Liver (tissue), 9 donors: ENCODE data around the gene C19orf25. TPM values are rescaled to one million over a fixed set of nuclear protein-coding genes. Genes with fewer than 3 reads are reported as not detected.

Experiments
- DNase-seq: peaks from one replicate; pipeline ENCODE4 v3.0.0-alpha.2; 2017; ENCODE audit warnings: low spot score
- H3K27ac ChIP-seq, 2 donors: one replicate each; pipeline ENCODE4 v1.7.0; 2013; ENCODE audit warnings: inconsistent platforms in 2 of 2, low read length in 2 of 2, control low read depth in 1 of 2, low read depth in 1 of 2, mild to moderate bottlenecking in 1 of 2
- H3K27me3 ChIP-seq, 4 donors: one replicate each; pipeline versions ENCODE4 v1.6.1 to v1.7.0; 2013; ENCODE audit warnings: low read length in 3 of 4, inconsistent platforms in 1 of 4, mild to moderate bottlenecking in 1 of 4, moderate library complexity in 1 of 4; ENCODE audit not compliant: control insufficient read depth in 4 of 4, insufficient read depth in 4 of 4
- H3K36me3 ChIP-seq, 4 donors: one replicate each; pipeline versions ENCODE4 v1.6.1 to v1.7.0; 2013; ENCODE audit warnings: low read length in 3 of 4, mild to moderate bottlenecking in 3 of 4, low read depth in 1 of 4, moderate library complexity in 1 of 4; ENCODE audit not compliant: control insufficient read depth in 4 of 4, insufficient read depth in 3 of 4
- H3K4me1 ChIP-seq, 4 donors: one replicate each; pipeline versions ENCODE4 v1.6.1 to v1.7.0; 2013; ENCODE audit warnings: low read length in 3 of 4, mild to moderate bottlenecking in 3 of 4, moderate library complexity in 1 of 4; ENCODE audit not compliant: control insufficient read depth in 4 of 4, insufficient read depth in 4 of 4
- H3K4me3 ChIP-seq, 3 donors: one replicate each; pipeline versions ENCODE4 v1.6.1 to v1.7.0; 2013; ENCODE audit warnings: low read length in 3 of 3, control low read depth in 1 of 3, low read depth in 1 of 3, mild to moderate bottlenecking in 1 of 3
- H3K9ac ChIP-seq, 2 donors: one replicate each; pipeline ENCODE4 v1.7.0; 2013; ENCODE audit warnings: low read length in 2 of 2, mild to moderate bottlenecking in 2 of 2, moderate library complexity in 2 of 2, control low read depth in 1 of 2, low read depth in 1 of 2
- H3K9me3 ChIP-seq, 4 donors: one replicate each; pipeline versions ENCODE4 v1.6.1 to v1.7.0; 2013; ENCODE audit warnings: low read length in 3 of 4; ENCODE audit not compliant: control insufficient read depth in 4 of 4
- CTCF ChIP-seq: fragments of 150-350 bp; IDR thresholded peaks from 2 replicates; pipeline ENCODE4 v1.5.1; 2017; ENCODE audit warnings: improper control_type of control experiment, low read depth, low read length; ENCODE audit not compliant: missing input control
- EGR1 ChIP-seq, 2 donors: IDR thresholded peaks; 2 replicates each; pipeline ENCODE4 v1.6.1; 2016 to 2018; ENCODE audit warnings: antibody characterized with exemption in 2 of 2, low read depth in 2 of 2
- FOXA1 ChIP-seq: IDR thresholded peaks from 2 replicates; pipeline ENCODE4 v1.6.1; 2016; ENCODE audit warnings: antibody characterized with exemption
- FOXA2 ChIP-seq: IDR thresholded peaks from 2 replicates; pipeline ENCODE4 v1.6.1; 2016; ENCODE audit warnings: antibody characterized with exemption
- GABPA ChIP-seq, 2 donors: IDR thresholded peaks in 1 of 2; conservative IDR thresholded peaks in 1 of 2; 2 replicates each; pipeline ENCODE4 v1.6.1; 2016; ENCODE audit warnings: antibody characterized with exemption in 2 of 2, mild to moderate bottlenecking in 1 of 2, moderate library complexity in 1 of 2
- HNF4A ChIP-seq, 2 donors: conservative IDR thresholded peaks; 2 replicates each; pipeline ENCODE4 v1.6.1; 2016; ENCODE audit warnings: antibody characterized with exemption in 2 of 2, mild to moderate bottlenecking in 2 of 2
- HNF4G ChIP-seq: IDR thresholded peaks from 2 replicates; pipeline ENCODE4 v1.6.1; 2016; ENCODE audit warnings: antibody characterized with exemption
- JUND ChIP-seq, 2 donors: IDR thresholded peaks; 2 replicates each; pipeline ENCODE4 v1.6.1; 2016; ENCODE audit warnings: antibody characterized with exemption in 2 of 2
- NR2F2 ChIP-seq: IDR thresholded peaks from 2 replicates; pipeline ENCODE4 v1.6.1; 2016; ENCODE audit warnings: antibody characterized with exemption
- REST ChIP-seq: IDR thresholded peaks from 2 replicates; pipeline ENCODE4 v1.6.1; 2016; ENCODE audit warnings: antibody characterized with exemption, mild to moderate bottlenecking
- RXRA ChIP-seq, 2 donors: IDR thresholded peaks; 2 replicates each; pipeline ENCODE4 v1.6.1; 2017 to 2018; ENCODE audit warnings: antibody characterized with exemption in 2 of 2, mild to moderate bottlenecking in 1 of 2
- SP1 ChIP-seq: IDR thresholded peaks from 2 replicates; pipeline ENCODE4 v1.6.1; 2018; ENCODE audit warnings: antibody characterized with exemption, mild to moderate bottlenecking
- TAF1 ChIP-seq: conservative IDR thresholded peaks from 2 replicates; pipeline ENCODE4 v1.6.1; 2016; ENCODE audit warnings: antibody characterized with exemption, mild to moderate bottlenecking
- YY1 ChIP-seq: IDR thresholded peaks from 2 replicates; pipeline ENCODE4 v1.6.1; 2016; ENCODE audit warnings: antibody characterized with exemption, mild to moderate bottlenecking
- ZBTB33 ChIP-seq: IDR thresholded peaks from 2 replicates; pipeline ENCODE4 v1.6.1; 2016; ENCODE audit warnings: antibody characterized with exemption
- WGBS: extraction: QIAGEN DNeasy Blood & Tissue Kit; methylation state at CpG from one replicate; pipeline ENCODE4 v1.1.7; 2013; 5-methylcytosine and 5-hydroxymethylcytosine counted together
- polyA plus RNA-seq, 2 donors: library from polyadenylated mRNA; stranded (reverse) in 1 of 2; unstranded in 1 of 2; fragments of 200-250 nt in 1 of 2; fragments of >200 nt in 1 of 2; fragmentation: Nextera tagmentation in 1 of 2; extraction: Ambion mirVana in 1 of 2; gene quantifications; one replicate each; pipeline versions ENCODE4 v1.2.1 to v1.2.3, GENCODE V29; 2013 to 2015
- total RNA-seq, 2 donors: library from RNA; depleted of rRNA; stranded (reverse); fragments of >200 nt; gene quantifications; one replicate each; pipeline ENCODE4 v1.2.3, GENCODE V29; 2014
- TF ChIP-seq, protein P1 (sequence below): IDR thresholded peaks from 2 replicates; pipeline ENCODE4 v1.6.1; 2016; ENCODE audit warnings: antibody characterized with exemption
- TF ChIP-seq, protein P2 (sequence below): IDR thresholded peaks from 2 replicates; pipeline ENCODE4 v1.6.1; 2016; ENCODE audit warnings: antibody characterized with exemption
- donor health status: healthy.
- donor health status: healthy.
- donor health status: healthy.
- donor health status: healthy.
- donor health status: healthy.

Gene C19orf25
- total and polyA plus RNA-seq, 4 donors, result 15.1 to 19.8 (median 18.5) TPM

DNA sequence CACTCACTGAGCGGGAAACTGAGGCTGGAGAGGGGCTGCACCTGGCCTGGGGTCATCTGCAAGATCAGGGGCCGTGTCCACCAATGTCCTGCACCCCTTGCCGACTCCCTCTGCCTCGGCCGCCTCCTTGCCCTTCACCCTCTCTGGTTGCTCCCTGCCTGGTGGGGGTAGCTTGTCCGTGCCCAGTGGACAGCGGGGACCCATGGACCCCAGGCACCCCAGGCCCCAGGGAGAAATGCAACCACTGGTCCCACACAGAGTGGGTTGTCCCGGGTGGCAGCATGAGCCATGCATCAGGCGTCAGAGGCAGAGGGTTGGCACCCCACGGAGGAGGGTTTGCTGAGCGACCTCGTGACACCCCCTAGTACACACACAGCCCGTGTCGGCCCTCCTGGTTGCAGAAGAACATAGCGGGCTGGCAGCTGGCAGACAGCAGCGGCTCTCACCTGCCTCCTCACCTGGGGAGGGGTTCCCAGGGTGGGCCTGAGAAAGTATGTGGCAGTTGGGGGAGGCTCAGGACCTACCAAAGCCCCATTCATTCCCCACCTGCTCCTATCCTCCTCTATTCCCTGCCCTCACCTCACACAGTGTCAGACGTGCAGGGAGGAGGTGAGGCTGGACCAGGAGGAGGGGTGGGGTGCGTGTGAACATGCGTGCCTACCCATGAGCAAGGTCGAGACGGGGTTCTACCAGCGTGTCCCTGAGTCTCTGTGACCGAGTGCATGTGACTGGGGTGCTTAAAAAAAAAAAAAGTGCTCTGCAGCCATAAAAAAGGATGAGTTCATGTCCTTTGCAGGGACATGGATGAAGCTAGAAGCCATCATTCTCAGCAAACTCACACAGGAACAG lies 25.1 kb upstream of the C19orf25 start:
- Histone ChIP-seq H3K4me1 (peaks cover 6 to 26% (median 14%) of the 10 kb centered on the region in 4 donors), H3K27me3 (no peaks in the 10 kb centered on the region), H3K36me3 (no peaks in the 10 kb centered on the region), H3K4me3 (no peak overlapping the region), H3K9me3 (no peaks in the 10 kb centered on the region), H3K9ac (no peak overlapping the region), H3K27ac (no peak overlapping the region)
- no peak for DNase-seq
- TF ChIP-seq, protein P1, sequence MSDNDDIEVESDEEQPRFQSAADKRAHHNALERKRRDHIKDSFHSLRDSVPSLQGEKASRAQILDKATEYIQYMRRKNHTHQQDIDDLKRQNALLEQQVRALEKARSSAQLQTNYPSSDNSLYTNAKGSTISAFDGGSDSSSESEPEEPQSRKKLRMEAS, result no peak
- TF ChIP-seq NR2F2 (no peak), ZBTB33 (no peak), HNF4G (no peak), HNF4A (conservative IDR thresholded peaks at IDR 0.05) (no peak), SP1 (no peak), GABPA (IDR thresholded peaks at IDR 0.05 in 1 of 2, conservative IDR thresholded peaks at IDR 0.05 in 1 of 2) (no peak), REST (no peak), FOXA2 (no peak), TAF1 (no peak), YY1 (no peak), CTCF (no peak), RXRA (IDR thresholded peaks at IDR 0.05) (no peak), EGR1 (IDR thresholded peaks at IDR 0.05; ENCODE audit: low read depth in 2 of 2) (no peak), FOXA1 (no peak), JUND (IDR thresholded peaks at IDR 0.05) (no peak)
- TF ChIP-seq, protein P2, sequence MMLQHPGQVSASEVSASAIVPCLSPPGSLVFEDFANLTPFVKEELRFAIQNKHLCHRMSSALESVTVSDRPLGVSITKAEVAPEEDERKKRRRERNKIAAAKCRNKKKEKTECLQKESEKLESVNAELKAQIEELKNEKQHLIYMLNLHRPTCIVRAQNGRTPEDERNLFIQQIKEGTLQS, result no peak
- 71% methylated on average over 23 of the region's 23 CpGs for WGBS
